GM12878 (cell line): ENCODE results near the gene DIAPH2.

ENCODE experiments used
- ATF7 ChIP-seq: fragments of 450-650 bp; IDR thresholded peaks from 2 replicates; pipeline ENCODE4 v1.6.1; 2016; ENCODE audit warnings: low read depth, mild to moderate bottlenecking
- BCL3 ChIP-seq: IDR thresholded peaks from 2 replicates; pipeline ENCODE4 v1.6.1; 2011; ENCODE audit warnings: borderline replicate concordance, low read depth, mild to moderate bottlenecking, moderate library complexity, low read length; ENCODE audit not compliant: insufficient read depth, poor library complexity, severe bottlenecking
- CHD2 ChIP-seq: IDR thresholded peaks from 2 replicates; pipeline ENCODE4 v1.6.1; 2011; ENCODE audit warnings: low read depth, low read length, improper control_type of control experiment, borderline replicate concordance
- CTCF ChIP-seq, 3 experiments: IDR thresholded peaks in 2 of 3; conservative IDR thresholded peaks in 1 of 3; 2 replicates each; pipeline ENCODE4 v1.5.1; 2011; ENCODE audit warnings: low read depth in 3 of 3, low read length in 3 of 3, mild to moderate bottlenecking in 3 of 3, control low read depth in 2 of 3, moderate library complexity in 2 of 3, inconsistent platforms in 1 of 3, mixed read lengths in 1 of 3; ENCODE audit not compliant: control insufficient read depth in 2 of 3, insufficient read depth in 1 of 3; ENCODE audit errors: extremely low read depth in 1 of 3
- EZH2 ChIP-seq: IDR thresholded peaks from 2 replicates; pipeline ENCODE4 v1.6.1; 2012; ENCODE audit warnings: low read depth, mild to moderate bottlenecking, control low read depth, inconsistent platforms, low read length, borderline replicate concordance; ENCODE audit not compliant: control insufficient read depth
- HDAC2 ChIP-seq: fragments of 200-600 bp; sonication (generic); IDR thresholded peaks from 2 replicates; pipeline ENCODE4 v1.6.1; 2017
- POLR2A ChIP-seq: IDR thresholded peaks from 2 replicates; pipeline ENCODE4 v1.6.1; 2011; ENCODE audit warnings: low read depth, mild to moderate bottlenecking, low read length
- POLR2AphosphoS5 ChIP-seq: IDR thresholded peaks from 2 replicates; pipeline ENCODE4 v1.6.1; 2011; ENCODE audit warnings: mild to moderate bottlenecking, low read length, inconsistent platforms
- YBX1 ChIP-seq: fragments of 450-650 bp; IDR thresholded peaks from 2 replicates; pipeline ENCODE4 v1.6.1; 2016; ENCODE audit warnings: antibody characterized with exemption
- YY1 ChIP-seq: IDR thresholded peaks from 2 replicates; pipeline ENCODE4 v1.6.1; 2011; ENCODE audit warnings: low read depth, mild to moderate bottlenecking, low read length
- TF ChIP-seq, protein P1 (sequence below): IDR thresholded peaks from 2 replicates; pipeline ENCODE4 v1.6.1; 2011; ENCODE audit warnings: low read depth, low read length, improper control_type of control experiment, borderline replicate concordance

- no peak for TF ChIP-seq CTCF (IDR thresholded peaks at IDR 0.05 in 2 of 3, conservative IDR thresholded peaks at IDR 0.05 in 1 of 3; ENCODE audit: control insufficient read depth in 2 of 3, extremely low read depth in 1 of 3, insufficient read depth in 1 of 3, low read depth in 3 of 3, low read length in 3 of 3)
- TF ChIP-seq EZH2 = no peak
- TF ChIP-seq, protein P1, sequence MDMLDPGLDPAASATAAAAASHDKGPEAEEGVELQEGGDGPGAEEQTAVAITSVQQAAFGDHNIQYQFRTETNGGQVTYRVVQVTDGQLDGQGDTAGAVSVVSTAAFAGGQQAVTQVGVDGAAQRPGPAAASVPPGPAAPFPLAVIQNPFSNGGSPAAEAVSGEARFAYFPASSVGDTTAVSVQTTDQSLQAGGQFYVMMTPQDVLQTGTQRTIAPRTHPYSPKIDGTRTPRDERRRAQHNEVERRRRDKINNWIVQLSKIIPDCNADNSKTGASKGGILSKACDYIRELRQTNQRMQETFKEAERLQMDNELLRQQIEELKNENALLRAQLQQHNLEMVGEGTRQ = no peak
- TF ChIP-seq HDAC2 = no peak
- TF ChIP-seq YY1 = no peak
- no peak for TF ChIP-seq CHD2
- TF ChIP-seq YBX1 = no peak
- TF ChIP-seq POLR2AphosphoS5 = no peak
- no peak for TF ChIP-seq BCL3
- no peak for TF ChIP-seq POLR2A
- TF ChIP-seq ATF7 = no peak
Measured at GRCh38 chrX:97479106-97479890, 794.7 kb downstream of the DIAPH2 start.
